ENCODE results near the gene ZNF823. TPM values are rescaled to one million over a fixed set of nuclear protein-coding genes. Genes with fewer than 3 reads are reported as not detected.

Gene ZNF823
- total and polyA plus RNA-seq, 2 of the 13 experiments (the other 11 are each of a cell fraction or from before 2014, with no cell fraction given) = 5.7 to 11.7 TPM

GRCh38 chr19:11780431-11781020 is 41.8 kb upstream of the ZNF823 start:
- no peaks in the 10 kb centered on the region for H3K9me3 ChIP-seq (ENCODE audit: low read length)
- no peak for DNase-seq (ENCODE audit: low spot score)
- in situ Hi-C loops (cut with HindIII; ENCODE audit: extremely low pct_ligation_motif_present, low pct_unique_long_range_greater_than_20kb) = loop anchor here (10.0 kb wide), 1 partner anchor 106 kb away; no protein-coding TSS in a partner anchor
- 98% methylated on average over 7 of the region's 7 CpGs for whole genome bisulfite sequencing (ENCODE audit: low lambda C conversion rate)
- H3K79me2 ChIP-seq (ENCODE audit: insufficient read depth, low read length) = peaks cover 9% of the 10 kb centered on the region
- H3K36me3 ChIP-seq (replicated peaks in 1 of 2; ENCODE audit: control insufficient read depth in 1 of 2, insufficient read depth in 2 of 2, low read length in 2 of 2) = peaks cover 8 to 34% of the 10 kb centered on the region in 2 experiments
- no TSS peak for BruUV-seq (replicated peaks)
- H3K4me2 ChIP-seq (ENCODE audit: low read depth, low read length) = no peak overlapping the region
- CTCF ChIA-PET (ENCODE audit: low intra/inter-chr PET ratio, low total read pairs) = no interaction called here
- no peak overlapping the region for H3K27ac ChIP-seq (ENCODE audit: extremely low read length, insufficient read depth, low read length)
- FAIRE-seq = no peak
- no peak overlapping the region for H3K9ac ChIP-seq (ENCODE audit: insufficient read depth, low read depth, low read length)
- intact Hi-C loops (cut with micrococcal nuclease; ENCODE audit: unreplicated experiment) = no loop called here
- H4K20me1 ChIP-seq (ENCODE audit: insufficient read depth, low read length) = no peaks in the 10 kb centered on the region
- no peaks in the 10 kb centered on the region for H3K27me3 ChIP-seq (ENCODE audit: control insufficient read depth in 1 of 2, insufficient read depth in 2 of 2, low read length in 2 of 2)
- no peak for ATAC-seq
- H3K4me1 ChIP-seq (ENCODE audit: insufficient read depth, low read length) = peaks cover 21% of the 10 kb centered on the region
- H2AFZ ChIP-seq (ENCODE audit: low read length) = no peak overlapping the region
- POLR2A ChIA-PET = no interaction called here
- H3K4me3 ChIP-seq (replicated peaks in 1 of 3; ENCODE audit: insufficient read depth in 1 of 3, low read depth in 2 of 3, low read length in 3 of 3) = no peak overlapping the region
- TF ChIP-seq ZNF7 (CRISPR knock-in tag; IDR thresholded peaks at IDR 0.05) (no peak), ARID3A (IDR thresholded peaks at IDR 0.05; ENCODE audit: low read depth, low read length) (no peak), FUBP1 (CRISPR knock-in tag; IDR thresholded peaks at IDR 0.05; ENCODE audit: borderline replicate concordance) (no peak), KAT7 (CRISPR knock-in tag; IDR thresholded peaks at IDR 0.05; ENCODE audit: borderline replicate concordance) (no peak), ZGPAT (CRISPR knock-in tag; IDR thresholded peaks at IDR 0.05) (no peak), THAP11 (CRISPR knock-in tag; IDR thresholded peaks at IDR 0.05) (no peak), ZNF142 (CRISPR knock-in tag; IDR thresholded peaks at IDR 0.05) (no peak), ZNF563 (CRISPR knock-in tag; IDR thresholded peaks at IDR 0.05) (no peak), THYN1 (CRISPR knock-in tag; IDR thresholded peaks at IDR 0.05; ENCODE audit: borderline replicate concordance, low read depth) (no peak), ZBTB37 (CRISPR knock-in tag; IDR thresholded peaks at IDR 0.05) (no peak), ZNF737 (CRISPR knock-in tag; IDR thresholded peaks at IDR 0.05; ENCODE audit: borderline replicate concordance) (no peak), SATB2 (CRISPR knock-in tag; IDR thresholded peaks at IDR 0.05) (no peak)
